RWPE1 (cell line): ENCODE results near the gene HECA.
"Not testable (repeated sequence)": the region's sequence is repeated elsewhere in the genome, so short reads cannot be mapped to it uniquely, and the experiment has no call there.

Source experiments
- CTCF ChIA-PET: fragments of 350-600 bp; sonication (Branson Sonifier 250); formaldehyde crosslinking; extraction: SDS; loops from one replicate; lab custom pipeline; 2021; lab: Yijun Ruan, JAX
- POLR2A ChIA-PET: fragments of 400-600 bp; formaldehyde crosslinking; extraction: SDS; loops from one replicate; lab custom pipeline; 2020; ENCODE audit warnings: antibody characterized with exemption; ENCODE audit not compliant: low non-redundant PET; lab: Yijun Ruan, JAX
- DNase-seq: peaks from one replicate; pipeline ENCODE4 v3.0.0; 2012; ENCODE audit warnings: low spot score
- H3K27ac ChIP-seq: fragments of 450-650 bp; 2 replicates; pipeline ENCODE4 v1.5.1; 2017
- TF ChIP-seq, protein P1 (sequence below): fragments of 450-650 bp; conservative IDR thresholded peaks from 2 replicates; pipeline ENCODE4 v1.5.1; 2017; ENCODE audit warnings: low read depth, mild to moderate bottlenecking

Gene HECA

DNA sequence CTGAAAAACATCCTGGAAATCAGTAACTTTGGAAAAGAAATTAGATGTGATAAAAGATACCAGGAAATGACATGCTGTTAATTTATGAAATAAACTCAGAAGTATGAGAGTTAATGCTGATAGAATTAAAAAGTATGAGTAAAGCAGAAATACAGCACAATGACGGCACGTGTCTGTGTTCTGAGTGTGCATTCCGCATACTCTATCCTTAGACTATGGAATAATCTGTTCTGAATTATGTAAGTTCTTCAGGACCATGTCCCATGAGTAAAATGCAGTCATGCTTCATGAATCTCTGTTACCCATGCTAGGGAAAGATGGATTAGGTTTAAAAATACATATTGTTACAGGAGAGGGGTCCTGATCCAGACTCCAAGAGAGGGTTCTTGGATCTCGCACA, 21.7 kb downstream of the HECA start:
- H3K27ac ChIP-seq: no peak overlapping the region
- CTCF ChIA-PET: interaction anchor here (0.7 kb wide), 1 partner anchor 39 kb away, joined by 3 read pairs; no protein-coding TSS in a partner anchor
- DNase-seq: no peak
- TF ChIP-seq, protein P1, sequence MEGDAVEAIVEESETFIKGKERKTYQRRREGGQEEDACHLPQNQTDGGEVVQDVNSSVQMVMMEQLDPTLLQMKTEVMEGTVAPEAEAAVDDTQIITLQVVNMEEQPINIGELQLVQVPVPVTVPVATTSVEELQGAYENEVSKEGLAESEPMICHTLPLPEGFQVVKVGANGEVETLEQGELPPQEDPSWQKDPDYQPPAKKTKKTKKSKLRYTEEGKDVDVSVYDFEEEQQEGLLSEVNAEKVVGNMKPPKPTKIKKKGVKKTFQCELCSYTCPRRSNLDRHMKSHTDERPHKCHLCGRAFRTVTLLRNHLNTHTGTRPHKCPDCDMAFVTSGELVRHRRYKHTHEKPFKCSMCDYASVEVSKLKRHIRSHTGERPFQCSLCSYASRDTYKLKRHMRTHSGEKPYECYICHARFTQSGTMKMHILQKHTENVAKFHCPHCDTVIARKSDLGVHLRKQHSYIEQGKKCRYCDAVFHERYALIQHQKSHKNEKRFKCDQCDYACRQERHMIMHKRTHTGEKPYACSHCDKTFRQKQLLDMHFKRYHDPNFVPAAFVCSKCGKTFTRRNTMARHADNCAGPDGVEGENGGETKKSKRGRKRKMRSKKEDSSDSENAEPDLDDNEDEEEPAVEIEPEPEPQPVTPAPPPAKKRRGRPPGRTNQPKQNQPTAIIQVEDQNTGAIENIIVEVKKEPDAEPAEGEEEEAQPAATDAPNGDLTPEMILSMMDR: no peak
- POLR2A ChIA-PET: no interaction called here

DNA sequence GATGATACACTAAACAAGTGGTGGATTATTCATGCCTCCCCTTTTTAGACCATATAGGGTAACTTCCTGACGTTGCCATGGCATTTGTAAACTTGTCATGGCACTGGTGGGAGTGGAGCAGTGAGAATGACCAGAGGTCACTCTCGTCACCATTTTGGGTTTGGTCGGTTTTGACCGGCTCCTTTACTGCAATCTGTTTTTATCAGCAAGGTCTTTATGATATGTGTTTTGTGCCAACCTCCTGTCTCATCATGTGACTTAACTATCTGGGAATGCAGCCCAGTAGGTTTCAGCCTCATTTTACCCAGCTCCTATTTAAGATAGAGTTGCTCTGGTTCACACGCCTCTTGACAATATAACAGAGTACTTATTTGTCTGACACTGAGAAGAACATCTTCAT, 22.2 kb downstream of the HECA start:
- H3K27ac ChIP-seq, DNase-seq, CTCF ChIA-PET, POLR2A ChIA-PET: not testable (repeated sequence)

DNA sequence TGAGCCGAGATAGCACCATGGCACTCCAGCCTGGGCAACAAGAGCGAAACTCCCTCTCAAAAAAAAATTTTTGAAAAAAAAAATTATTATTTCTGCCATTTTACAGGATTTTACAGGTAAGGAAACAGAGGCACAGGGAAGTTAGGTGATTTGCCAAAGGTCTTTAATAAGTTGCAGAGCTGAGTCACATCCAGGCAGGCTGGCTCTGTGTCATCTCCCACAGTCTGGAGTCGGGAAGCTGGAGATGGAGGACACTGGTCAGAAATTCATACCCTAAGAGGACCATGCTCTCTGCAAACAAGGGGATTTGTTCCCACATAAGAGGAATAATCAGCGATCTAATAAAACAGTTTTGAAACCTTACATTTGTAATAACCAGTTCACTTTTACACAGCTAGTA, 24.1 kb downstream of the HECA start:
- H3K27ac ChIP-seq: no peak overlapping the region
- CTCF ChIA-PET: interaction anchor here (0.6 to 0.7 kb wide), 3 partner anchors 47 to 1400 kb away, joined by 3 to 4 read pairs (median 3); no protein-coding TSS in a partner anchor
- TF ChIP-seq, protein P1: no peak
- POLR2A ChIA-PET: no interaction called here
- no peak for DNase-seq

DNA sequence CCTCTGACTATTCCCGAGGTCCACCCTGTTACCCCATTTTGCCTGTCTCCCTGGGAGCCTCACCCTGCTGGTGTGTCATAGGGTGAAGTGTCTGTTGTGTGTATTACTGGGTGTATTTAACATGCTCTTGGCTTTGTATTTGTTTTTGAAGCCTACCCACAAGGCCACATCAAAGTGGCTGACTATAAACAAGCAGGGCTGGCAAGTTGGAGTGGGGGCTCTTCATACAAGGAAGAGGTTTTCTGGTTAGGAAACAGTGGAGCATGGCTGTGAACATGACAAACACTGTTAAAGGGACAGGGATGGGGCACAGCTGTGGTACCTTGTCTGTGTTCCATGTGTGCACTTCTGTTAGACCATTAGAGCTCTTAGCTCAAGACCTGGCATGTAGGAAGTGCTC, 26.3 kb downstream of the HECA start:
- TF ChIP-seq, protein P1: no peak
- CTCF ChIA-PET: no interaction called here
- H3K27ac ChIP-seq: no peak overlapping the region
- POLR2A ChIA-PET: no interaction called here
- DNase-seq: no peak

DNA sequence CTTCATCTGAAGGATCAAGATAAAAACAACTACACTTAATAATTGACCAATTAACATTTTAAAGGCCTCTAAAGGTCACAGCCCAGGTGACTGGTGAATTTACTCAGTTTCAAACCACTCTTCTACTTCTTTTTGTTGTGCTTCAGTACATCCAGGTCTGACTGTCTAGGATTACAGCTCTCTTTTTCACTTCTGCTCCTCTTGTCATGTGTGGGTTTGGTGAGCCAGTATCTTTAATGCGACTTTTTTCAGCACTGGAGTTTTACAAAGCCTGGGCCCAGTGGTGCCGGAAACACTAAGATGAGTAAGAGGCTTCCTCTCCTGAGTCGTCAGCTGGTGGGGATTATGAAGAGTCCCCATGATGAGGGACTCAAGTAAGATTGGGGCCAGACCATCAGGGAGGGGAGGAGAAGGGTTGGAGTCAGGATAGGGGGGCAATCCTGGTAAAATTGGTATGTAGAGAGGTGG, 27.0 kb downstream of the HECA start:
- ChIA-PET CTCF (no interaction called here), POLR2A (no interaction called here)
- H3K27ac ChIP-seq: no peak overlapping the region
- no peak for DNase-seq
- TF ChIP-seq, protein P1: no peak

DNA sequence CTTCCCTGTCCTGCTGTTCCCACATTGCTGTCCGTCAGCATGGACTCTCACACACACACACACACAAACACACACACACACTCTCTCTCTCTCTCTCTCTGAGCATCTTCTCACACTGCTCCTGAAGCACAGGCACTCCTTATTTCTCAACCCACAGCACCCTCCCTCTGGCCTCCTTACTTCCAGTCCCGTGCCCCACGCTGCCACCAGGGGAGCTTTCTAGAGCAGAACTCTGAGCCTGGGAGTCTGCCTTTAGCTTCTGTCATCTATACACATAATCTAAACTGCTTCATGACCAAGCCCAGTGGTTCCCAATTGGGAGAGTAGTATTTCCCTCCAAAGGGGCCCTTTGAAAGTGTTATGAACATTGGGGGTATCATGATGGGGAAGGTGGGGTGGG, 29.1 kb downstream of the HECA start:
- ChIA-PET CTCF (no interaction called here), POLR2A (no interaction called here)
- TF ChIP-seq, protein P1: no peak
- H3K27ac ChIP-seq: no peak overlapping the region
- DNase-seq: no peak

DNA sequence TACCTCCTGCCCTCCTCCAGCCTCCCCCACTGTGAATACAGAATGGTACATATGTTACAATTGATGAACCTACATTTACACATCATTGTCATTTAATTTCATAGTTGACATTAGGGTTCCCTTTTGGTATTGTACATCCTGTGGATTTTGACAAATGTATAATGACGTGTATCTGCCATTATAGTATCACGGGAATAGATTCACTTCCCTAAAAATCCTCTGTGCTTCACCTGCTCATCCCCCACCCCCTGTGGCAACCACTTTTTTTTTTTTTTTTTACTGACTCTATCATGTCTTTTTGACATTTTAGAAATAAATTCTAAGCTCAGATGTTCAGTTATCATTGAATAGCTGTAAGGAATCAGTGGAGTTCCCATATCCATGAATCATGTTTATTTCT, 30.4 kb downstream of the HECA start:
- DNase-seq: no peak
- TF ChIP-seq, protein P1: no peak
- ChIA-PET CTCF (no interaction called here), POLR2A (no interaction called here)
- H3K27ac ChIP-seq: no peak overlapping the region
